ENCODE data around the gene COLGALT1.
A peak's percentile ranks its signal among the peaks of the same experiment; 100 is the strongest.

COLGALT1 gene

DNA sequence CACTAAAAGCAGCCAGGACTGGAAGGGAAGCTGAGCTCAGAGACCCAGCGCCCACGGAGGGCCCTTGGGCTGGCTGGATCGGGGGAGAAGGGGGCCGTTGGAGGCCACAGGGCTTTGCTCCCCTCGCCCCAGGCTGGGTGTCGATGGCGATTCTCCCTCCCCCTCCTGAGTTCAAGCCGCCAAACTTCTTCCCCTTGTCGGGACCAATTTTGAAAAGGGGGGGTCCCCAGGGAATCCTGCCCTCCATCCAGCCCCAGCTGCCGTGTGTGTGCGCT is 61.2 kb downstream of the COLGALT1 start:
- no peak overlapping the region for H3K27ac Mint-ChIP-seq
- H3K4me3 Mint-ChIP-seq, result peak overlapping the region in 1 of 2 donors; percentile 29
- no peaks in the 10 kb centered on the region for H3K36me3 Mint-ChIP-seq (ENCODE audit: insufficient read depth)
- ATAC-seq (replicated peaks) (no peak), DNase-seq (no peak)
- peaks cover 0 to 3% of the 10 kb centered on the region in 2 donors for H3K4me1 Mint-ChIP-seq (ENCODE audit: low read depth in 2 of 2)
- peaks cover 30 to 88% of the 10 kb centered on the region in 2 donors for H3K27me3 Mint-ChIP-seq
- peaks cover 0 to 1% of the 10 kb centered on the region in 2 donors for H3K9me3 Mint-ChIP-seq

DNA sequence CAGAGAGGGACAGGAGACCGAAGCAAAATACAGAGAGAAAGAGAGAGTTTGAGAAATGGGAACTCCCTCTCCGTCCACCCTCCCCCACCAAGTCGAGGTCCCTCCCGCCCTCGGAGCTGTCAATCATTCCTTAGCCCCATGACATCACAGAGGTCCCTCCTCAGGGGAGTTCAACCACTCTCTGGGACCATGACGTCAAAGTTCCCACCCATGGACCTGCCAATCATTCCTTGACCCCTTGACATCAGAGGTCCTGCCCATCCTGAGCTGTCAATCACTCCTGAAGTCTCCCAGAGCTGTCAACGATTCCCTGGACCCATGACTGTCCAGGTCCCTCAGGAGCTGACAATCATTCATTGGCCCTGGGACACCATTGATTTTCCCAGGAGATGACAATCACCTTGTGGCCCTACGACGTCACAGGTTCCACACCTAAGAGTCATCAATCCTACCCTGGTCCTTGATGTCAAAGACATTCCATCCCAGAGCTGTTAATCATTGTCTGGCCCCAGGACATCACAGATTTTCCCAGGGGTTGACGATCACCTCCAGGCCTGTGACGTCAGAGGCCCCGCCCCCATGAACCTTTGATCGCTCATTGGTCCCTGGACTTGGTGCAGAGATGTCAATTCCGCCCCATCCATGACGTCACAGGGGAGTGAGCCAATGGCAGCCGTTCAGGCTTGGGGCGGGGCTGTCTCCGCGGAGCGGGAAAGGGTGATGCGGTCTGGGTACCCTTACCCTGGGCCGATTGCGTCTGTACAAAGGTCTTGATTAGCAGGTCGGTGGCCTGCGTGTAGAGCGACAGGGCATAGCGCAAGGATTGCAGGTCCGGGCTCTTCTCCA is 61.7 kb downstream of the COLGALT1 start:
- no peak overlapping the region for H3K27ac Mint-ChIP-seq
- no peak for ATAC-seq (replicated peaks)
- peaks cover 0 to 6% of the 10 kb centered on the region in 2 donors for H3K9me3 Mint-ChIP-seq
- no peak for DNase-seq
- H3K4me3 Mint-ChIP-seq, result peak overlapping the region in 1 of 2 donors; percentile 29
- H3K36me3 Mint-ChIP-seq (ENCODE audit: insufficient read depth), result no peaks in the 10 kb centered on the region
- peaks cover 3 to 4% of the 10 kb centered on the region in 2 donors for H3K4me1 Mint-ChIP-seq (ENCODE audit: low read depth in 2 of 2)
- H3K27me3 Mint-ChIP-seq, result peaks cover 29 to 87% of the 10 kb centered on the region in 2 donors

DNA sequence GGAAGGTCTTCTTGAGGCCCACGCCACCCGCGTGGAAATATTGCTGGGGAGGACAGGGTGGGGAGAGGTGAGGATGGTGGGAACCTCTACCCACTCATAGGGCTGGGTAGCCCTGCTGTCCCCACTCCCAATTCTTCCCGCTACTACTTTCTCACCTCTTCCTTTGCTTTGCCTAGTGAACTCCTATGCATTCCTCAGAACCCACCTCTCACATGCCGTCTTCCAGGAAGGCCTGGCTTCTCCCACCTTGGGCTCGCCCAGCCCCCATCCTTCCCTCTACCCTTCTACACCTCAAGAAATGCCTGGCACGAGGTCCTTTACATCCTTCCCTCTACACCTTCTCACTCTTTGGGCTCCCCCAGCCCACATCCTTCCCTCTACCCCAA is 62.4 kb downstream of the COLGALT1 start:
- DNase-seq (no peak), ATAC-seq (replicated peaks) (no peak)
- Mint-ChIP-seq H3K9me3 (peaks cover 0 to 6% of the 10 kb centered on the region in 2 donors), H3K36me3 (ENCODE audit: insufficient read depth) (no peaks in the 10 kb centered on the region), H3K27me3 (peaks cover 25 to 81% of the 10 kb centered on the region in 2 donors), H3K27ac (no peak overlapping the region), H3K4me3 (no peak overlapping the region), H3K4me1 (ENCODE audit: low read depth in 2 of 2) (peaks cover 3 to 6% of the 10 kb centered on the region in 2 donors)

DNA sequence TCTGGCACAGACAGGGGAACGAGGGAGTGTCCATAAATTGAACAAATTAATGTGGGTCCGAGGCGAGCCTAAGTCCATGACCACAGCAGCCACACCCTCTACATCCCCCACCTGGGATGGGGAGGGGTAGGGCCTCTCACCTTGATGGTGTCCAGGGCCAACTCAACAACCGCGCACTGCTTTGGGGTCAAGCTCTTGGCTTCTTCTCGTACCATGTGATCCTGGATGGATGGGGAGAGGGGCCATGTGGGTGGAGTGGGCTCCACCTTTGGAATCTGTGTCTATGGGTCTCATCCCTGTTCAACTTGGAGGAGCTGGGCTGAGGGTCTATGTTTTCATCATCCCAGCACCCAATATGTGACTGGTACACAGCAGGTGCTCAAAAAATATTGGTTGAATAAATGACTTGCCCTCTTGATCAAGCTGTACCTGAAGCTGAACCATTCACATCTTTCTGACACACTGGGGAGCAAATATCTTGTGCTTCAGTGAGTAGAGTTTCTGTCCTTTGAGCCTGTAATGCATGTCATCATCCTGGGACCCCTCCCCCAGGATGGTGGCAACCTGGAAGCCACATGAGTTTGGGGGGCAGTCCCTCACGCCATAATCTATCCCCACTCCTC is 62.9 kb downstream of the COLGALT1 start:
- no peak for DNase-seq
- no peak overlapping the region for H3K27ac Mint-ChIP-seq
- H3K4me3 Mint-ChIP-seq, result no peak overlapping the region
- H3K27me3 Mint-ChIP-seq, result peaks cover 23 to 76% of the 10 kb centered on the region in 2 donors
- ATAC-seq (replicated peaks), result no peak
- H3K4me1 Mint-ChIP-seq (ENCODE audit: low read depth in 2 of 2), result peaks cover 3 to 7% of the 10 kb centered on the region in 2 donors
- H3K9me3 Mint-ChIP-seq, result peaks cover 0 to 6% of the 10 kb centered on the region in 2 donors
- H3K36me3 Mint-ChIP-seq (ENCODE audit: insufficient read depth), result no peaks in the 10 kb centered on the region

DNA sequence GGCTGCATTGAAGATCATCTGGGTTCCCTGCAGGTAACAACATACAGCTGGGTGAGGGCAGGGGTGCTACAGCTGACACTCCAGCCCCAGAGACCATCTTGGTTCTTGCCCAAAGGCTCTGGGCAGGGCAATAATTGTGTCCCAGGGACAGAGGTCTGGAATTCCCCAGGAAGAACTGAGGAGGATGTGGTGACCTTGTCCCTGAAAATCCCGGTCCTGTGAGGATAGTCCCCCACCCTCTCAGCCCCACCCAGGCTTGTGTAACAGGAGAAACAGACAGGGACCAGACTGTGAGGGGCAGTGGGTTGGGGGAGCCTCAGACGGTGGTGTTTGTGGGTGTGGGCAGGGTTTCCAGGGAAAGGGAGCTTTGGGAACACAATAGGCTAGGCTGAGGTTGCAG is 63.5 kb downstream of the COLGALT1 start:
- ATAC-seq (replicated peaks) (no peak), DNase-seq (no peak)
- Mint-ChIP-seq H3K36me3 (ENCODE audit: insufficient read depth) (no peaks in the 10 kb centered on the region), H3K4me3 (no peak overlapping the region), H3K27ac (no peak overlapping the region), H3K4me1 (ENCODE audit: low read depth in 2 of 2) (peaks cover 3 to 7% of the 10 kb centered on the region in 2 donors), H3K27me3 (peaks cover 20 to 71% of the 10 kb centered on the region in 2 donors), H3K9me3 (peaks cover 0 to 6% of the 10 kb centered on the region in 2 donors)

DNA sequence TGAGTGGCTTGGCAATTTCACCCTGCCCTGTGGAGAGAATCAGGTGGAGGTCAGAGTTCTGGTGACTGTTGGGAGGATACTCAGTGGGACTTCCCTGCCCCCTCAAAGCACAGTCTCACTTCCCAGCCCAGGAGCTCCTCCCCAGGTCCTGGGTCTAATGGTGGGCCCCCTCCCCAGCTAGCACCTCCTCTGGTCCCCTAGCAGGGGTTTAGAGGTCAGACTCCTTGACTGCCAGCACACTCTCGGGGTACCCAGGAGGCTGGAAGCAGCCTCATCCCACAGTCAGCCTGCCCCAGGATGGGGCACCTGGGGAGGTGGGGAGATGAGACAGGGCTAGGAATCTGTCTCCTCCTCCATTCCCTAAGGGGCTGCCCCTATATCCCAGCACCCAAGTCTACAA is 65.2 kb downstream of the COLGALT1 start:
- no peaks in the 10 kb centered on the region for H3K36me3 Mint-ChIP-seq (ENCODE audit: insufficient read depth)
- H3K27me3 Mint-ChIP-seq, result peaks cover 24 to 57% of the 10 kb centered on the region in 2 donors
- DNase-seq, result no peak
- H3K4me3 Mint-ChIP-seq, result no peak overlapping the region
- peaks cover 0 to 6% of the 10 kb centered on the region in 2 donors for H3K9me3 Mint-ChIP-seq
- no peak for ATAC-seq (replicated peaks)
- H3K4me1 Mint-ChIP-seq (ENCODE audit: low read depth in 2 of 2), result peaks cover 3 to 7% of the 10 kb centered on the region in 2 donors
- H3K27ac Mint-ChIP-seq, result no peak overlapping the region

DNA sequence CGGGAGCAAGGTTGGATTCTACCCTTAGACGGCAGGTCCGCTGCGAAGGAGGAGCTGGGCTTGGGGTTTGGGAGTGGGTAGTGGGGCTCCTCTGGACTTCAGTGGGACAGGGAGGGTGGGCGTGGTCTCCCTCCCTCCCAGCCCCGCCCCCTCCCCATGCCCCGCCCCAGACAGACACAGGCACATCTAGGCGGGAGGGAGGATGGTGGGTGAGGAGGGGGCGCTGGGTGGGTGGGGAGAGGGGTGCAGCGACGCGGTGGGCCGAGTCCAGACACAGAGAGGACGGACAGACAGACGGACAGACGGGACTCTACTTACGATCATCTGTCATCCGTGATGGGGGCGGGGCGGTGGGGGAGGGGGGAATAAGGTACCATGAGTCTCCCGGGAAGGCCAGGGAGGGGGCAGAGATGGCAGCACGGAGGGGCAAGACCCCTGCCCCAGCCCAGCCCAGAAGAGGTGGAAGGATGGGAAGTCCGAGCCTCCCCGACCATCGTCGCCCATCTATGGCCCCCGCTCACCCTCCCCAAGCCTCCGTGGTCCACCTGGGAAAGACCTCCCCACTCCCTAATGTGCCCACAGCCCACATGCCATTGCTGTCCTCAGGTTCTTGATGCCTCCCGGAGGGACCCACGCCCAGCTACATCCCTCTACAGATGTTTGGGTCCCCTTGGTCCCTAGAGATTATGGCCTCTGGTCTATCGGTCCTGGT is 67.9 kb downstream of the COLGALT1 start:
- peaks cover 3 to 5% of the 10 kb centered on the region in 2 donors for H3K4me1 Mint-ChIP-seq (ENCODE audit: low read depth in 2 of 2)
- no peak overlapping the region for H3K27ac Mint-ChIP-seq
- peaks cover 4 to 37% of the 10 kb centered on the region in 2 donors for H3K27me3 Mint-ChIP-seq
- H3K36me3 Mint-ChIP-seq (ENCODE audit: insufficient read depth), result peaks cover 4% of the 10 kb centered on the region
- no peak overlapping the region for H3K4me3 Mint-ChIP-seq
- ATAC-seq (replicated peaks), result no peak
- no peak for DNase-seq
- H3K9me3 Mint-ChIP-seq, result peaks cover 0 to 6% of the 10 kb centered on the region in 2 donors

DNA sequence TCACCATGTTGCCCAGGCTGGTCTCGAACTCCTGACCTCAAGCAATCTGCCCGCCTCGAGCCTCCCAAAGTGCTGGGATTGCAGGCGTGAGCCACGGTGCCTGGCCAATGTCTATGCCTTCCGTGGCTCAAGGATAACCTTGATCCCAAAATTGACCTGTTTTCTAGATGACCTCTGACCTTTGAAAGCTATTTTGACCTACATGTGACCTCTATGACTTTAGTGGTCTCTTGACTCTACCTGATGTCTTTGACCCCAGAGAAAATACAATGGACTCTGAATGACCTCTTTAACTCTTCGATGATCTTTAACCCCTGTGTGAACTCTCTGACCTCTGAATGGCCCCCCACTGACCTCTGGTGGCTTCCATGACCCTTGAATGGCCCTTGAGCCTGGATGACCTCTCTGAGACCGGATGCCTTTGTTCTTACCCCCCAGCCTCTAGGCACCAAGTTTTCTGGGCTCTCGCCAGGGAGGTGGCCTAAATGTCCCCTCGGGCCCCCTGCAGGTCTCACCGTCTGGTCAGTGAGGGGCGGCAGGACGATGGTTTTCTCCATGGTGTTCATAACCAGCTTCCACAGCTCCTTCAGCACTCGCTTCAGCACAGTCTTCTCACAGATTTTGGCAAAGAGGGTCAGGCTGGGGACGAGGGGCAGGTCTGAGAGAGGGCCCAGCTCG is 69.0 kb downstream of the COLGALT1 start:
- no peak for ATAC-seq (replicated peaks)
- peaks cover 0 to 6% of the 10 kb centered on the region in 2 donors for H3K9me3 Mint-ChIP-seq
- DNase-seq, result no peak
- H3K27ac Mint-ChIP-seq, result no peak overlapping the region
- no peak overlapping the region for H3K4me3 Mint-ChIP-seq
- H3K4me1 Mint-ChIP-seq (ENCODE audit: low read depth in 2 of 2), result peaks cover 3 to 5% of the 10 kb centered on the region in 2 donors
- peaks cover 4 to 26% of the 10 kb centered on the region in 2 donors for H3K27me3 Mint-ChIP-seq
- peaks cover 4% of the 10 kb centered on the region for H3K36me3 Mint-ChIP-seq (ENCODE audit: insufficient read depth)

DNA sequence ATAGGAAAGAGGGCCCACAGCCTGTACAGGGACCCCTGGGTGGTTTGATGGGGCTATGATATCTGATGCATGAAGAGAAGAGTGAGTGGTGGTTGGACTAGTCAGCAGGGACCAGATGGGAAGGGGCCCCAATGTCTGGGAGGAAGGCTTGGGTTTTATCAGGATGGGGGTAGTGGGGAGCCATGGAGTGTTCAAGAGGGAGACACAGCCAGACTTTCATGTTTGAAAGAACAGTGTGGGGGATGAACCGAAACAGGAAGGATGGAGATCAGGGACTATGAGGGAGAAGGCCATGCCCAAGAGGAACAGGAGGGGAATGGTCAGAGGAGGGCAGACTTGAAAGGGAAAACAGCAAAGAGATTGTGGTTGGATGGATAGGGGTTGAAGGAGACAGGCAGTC is 69.6 kb downstream of the COLGALT1 start:
- Mint-ChIP-seq H3K27me3 (peaks cover 4 to 20% of the 10 kb centered on the region in 2 donors), H3K9me3 (peaks cover 0 to 6% of the 10 kb centered on the region in 2 donors), H3K4me3 (no peak overlapping the region), H3K27ac (no peak overlapping the region), H3K4me1 (ENCODE audit: low read depth in 2 of 2) (peaks cover 3 to 5% of the 10 kb centered on the region in 2 donors), H3K36me3 (ENCODE audit: insufficient read depth) (peaks cover 4% of the 10 kb centered on the region)
- DNase-seq, result no peak
- no peak for ATAC-seq (replicated peaks)

DNA sequence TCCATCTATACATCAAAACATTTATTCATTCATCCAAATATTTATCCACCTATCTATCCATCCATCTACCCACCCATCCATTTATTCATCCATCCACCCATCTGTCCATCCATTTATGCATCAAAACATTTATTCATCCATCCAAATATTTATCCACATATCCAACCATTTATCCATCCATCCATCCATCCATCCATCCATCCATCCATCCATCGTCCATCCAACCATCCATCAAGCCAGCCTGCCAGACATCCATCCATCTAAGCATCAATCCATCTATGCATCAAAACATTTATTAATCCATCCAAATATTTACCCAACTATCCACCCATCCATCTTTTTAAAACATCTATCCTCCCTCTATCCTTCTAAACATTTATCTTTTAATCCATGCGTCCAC is 70.5 kb downstream of the COLGALT1 start:
- Mint-ChIP-seq H3K36me3 (ENCODE audit: insufficient read depth) (peaks cover 4% of the 10 kb centered on the region), H3K9me3 (peaks cover 0 to 6% of the 10 kb centered on the region in 2 donors), H3K4me1 (ENCODE audit: low read depth in 2 of 2) (peaks cover 3 to 5% of the 10 kb centered on the region in 2 donors), H3K27me3 (peaks cover 4 to 17% of the 10 kb centered on the region in 2 donors), H3K4me3 (no peak overlapping the region), H3K27ac (no peak overlapping the region)
- DNase-seq, result no peak
- ATAC-seq (replicated peaks), result no peak

DNA sequence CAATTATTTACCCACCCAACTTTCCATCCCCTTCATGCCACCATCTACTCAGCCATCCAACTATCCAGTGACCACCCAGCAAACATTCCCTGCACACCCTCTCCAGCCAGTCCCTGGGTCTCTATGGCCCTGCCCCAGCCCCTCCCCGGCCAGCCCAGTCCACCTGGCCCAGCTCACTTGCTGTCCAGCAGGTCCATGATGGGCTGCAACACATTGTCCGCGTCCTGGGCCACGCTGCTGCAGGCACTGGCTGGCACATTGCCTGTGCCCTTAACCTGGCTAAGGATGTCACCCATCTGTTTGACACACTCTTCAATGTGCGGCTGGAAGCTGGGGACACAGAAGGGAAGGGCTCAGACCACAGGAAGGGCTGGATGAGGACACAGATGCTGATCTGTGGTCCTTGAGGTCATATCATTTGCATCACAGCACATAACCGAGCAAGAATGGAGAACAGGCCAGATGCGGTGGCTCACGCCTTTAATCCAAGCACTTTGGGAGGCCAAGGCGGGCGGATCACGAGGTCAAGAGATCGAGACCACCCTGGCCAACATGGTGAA is 71.1 kb downstream of the COLGALT1 start:
- peaks cover 0 to 6% of the 10 kb centered on the region in 2 donors for H3K9me3 Mint-ChIP-seq

DNA sequence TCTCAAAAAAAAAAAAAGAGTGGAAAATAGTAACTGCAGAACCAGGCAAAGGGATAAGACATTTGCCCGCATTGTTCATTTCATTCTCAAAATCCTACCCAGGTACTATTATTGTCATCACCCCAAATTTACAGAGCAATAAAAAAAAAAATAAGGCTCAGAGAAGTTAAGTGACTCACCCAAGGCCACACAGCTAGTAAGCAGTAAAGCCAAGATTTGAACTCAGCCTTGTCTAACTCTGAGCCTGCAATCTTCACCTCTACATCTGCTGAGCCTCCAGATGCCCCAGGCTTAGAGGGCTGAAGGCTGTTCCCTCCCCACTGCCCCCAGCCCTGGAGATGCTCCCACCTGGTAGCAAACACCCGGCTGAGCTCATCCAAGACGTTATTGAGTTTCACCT is 71.7 kb downstream of the COLGALT1 start:
- H3K36me3 Mint-ChIP-seq (ENCODE audit: insufficient read depth), result peaks cover 4% of the 10 kb centered on the region
- no peak for DNase-seq
- H3K4me1 Mint-ChIP-seq (ENCODE audit: low read depth in 2 of 2), result peaks cover 0 to 3% of the 10 kb centered on the region in 2 donors
- no peak for ATAC-seq (replicated peaks)
- H3K4me3 Mint-ChIP-seq, result no peak overlapping the region
- H3K27me3 Mint-ChIP-seq, result peaks cover 4 to 7% of the 10 kb centered on the region in 2 donors
- no peaks in the 10 kb centered on the region for H3K9me3 Mint-ChIP-seq
- no peak overlapping the region for H3K27ac Mint-ChIP-seq

More for the DNA sequence above, 71.1 kb downstream of the COLGALT1 start:
- Mint-ChIP-seq H3K27ac (no peak overlapping the region), H3K4me1 (ENCODE audit: low read depth in 2 of 2) (peaks cover 3 to 5% of the 10 kb centered on the region in 2 donors), H3K36me3 (ENCODE audit: insufficient read depth) (peaks cover 4% of the 10 kb centered on the region), H3K27me3 (peaks cover 4 to 12% of the 10 kb centered on the region in 2 donors), H3K4me3 (no peak overlapping the region)
- DNase-seq (no peak), ATAC-seq (replicated peaks) (no peak)

DNA sequence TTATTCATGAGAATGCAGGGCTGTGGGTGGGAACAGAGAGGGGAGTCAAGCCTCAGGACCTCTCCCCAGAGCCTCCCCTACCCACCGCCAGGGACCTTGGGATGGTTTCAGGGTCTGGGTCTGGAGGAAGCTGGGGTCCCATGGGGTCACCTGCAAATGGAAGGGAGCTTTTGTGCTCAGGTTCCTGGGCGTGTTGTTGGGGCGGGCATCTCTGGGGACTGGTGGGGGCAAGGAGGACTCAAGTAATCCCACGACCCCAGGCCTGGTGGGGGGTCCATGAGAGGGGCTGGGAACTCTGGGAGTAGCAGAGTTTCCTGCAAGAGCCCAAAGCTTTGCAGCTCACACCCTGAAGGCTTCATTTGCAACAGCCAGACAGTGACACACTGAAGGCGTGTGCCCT is 72.5 kb downstream of the COLGALT1 start:
- ATAC-seq (replicated peaks), result no peak
- Mint-ChIP-seq H3K27me3 (peaks cover 4 to 7% of the 10 kb centered on the region in 2 donors), H3K36me3 (ENCODE audit: insufficient read depth) (peaks cover 4% of the 10 kb centered on the region), H3K9me3 (no peaks in the 10 kb centered on the region), H3K27ac (no peak overlapping the region), H3K4me3 (no peak overlapping the region), H3K4me1 (ENCODE audit: low read depth in 2 of 2) (no peaks in the 10 kb centered on the region)
- DNase-seq, result no peak

Measured in effector memory CD8-positive, alpha-beta T cell (primary cell).